HUES6 (cell line): ENCODE data around the gene ACTN1.

ENCODE experiments used
- H3K27ac ChIP-seq: 2 replicates; pipeline ENCODE4 v1.7.0; 2013; ENCODE audit warnings: low read depth, mild to moderate bottlenecking, low read length, inconsistent platforms
- H3K27me3 ChIP-seq: 2 replicates; pipeline ENCODE4 v1.6.1; 2013; ENCODE audit warnings: low read length; ENCODE audit not compliant: control insufficient read depth, insufficient read depth
- H3K36me3 ChIP-seq: 2 replicates; pipeline ENCODE4 v1.6.1; 2013; ENCODE audit warnings: low read length; ENCODE audit not compliant: control insufficient read depth, insufficient read depth
- H3K4me1 ChIP-seq: 2 replicates; pipeline ENCODE4 v1.6.1; 2013; ENCODE audit warnings: low read length; ENCODE audit not compliant: control insufficient read depth, insufficient read depth
- H3K4me3 ChIP-seq: 2 replicates; pipeline ENCODE4 v1.5.1; 2013; ENCODE audit warnings: low read depth, low read length
- H3K9ac ChIP-seq: one replicate; pipeline ENCODE4 v1.6.1; 2013; ENCODE audit warnings: mild to moderate bottlenecking, low read length
- H3K9me3 ChIP-seq: 2 replicates; pipeline ENCODE4 v1.6.1; 2013; ENCODE audit warnings: low read depth, low read length; ENCODE audit not compliant: control insufficient read depth, insufficient read depth

ACTN1 gene

DNA sequence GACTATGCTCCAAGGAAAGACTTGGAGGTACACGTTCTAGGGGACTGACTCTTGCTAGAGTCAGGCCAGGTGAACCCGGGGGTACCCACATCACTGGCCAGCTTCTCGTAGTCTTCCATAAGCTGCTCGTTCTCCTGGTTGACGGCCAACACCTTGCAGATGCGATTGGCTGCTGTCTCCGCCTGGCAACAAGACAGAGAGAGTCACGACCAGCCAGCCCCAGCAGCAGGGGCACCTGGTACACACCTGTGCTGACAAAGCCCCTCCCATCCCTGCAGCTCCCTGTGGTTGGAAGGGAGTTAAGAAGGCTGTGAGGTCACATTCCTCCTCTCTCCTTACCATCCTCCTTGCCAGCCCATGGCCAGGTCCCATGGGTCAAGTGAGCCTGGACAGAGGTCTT, 85.5 kb downstream of the ACTN1 start:
- no peaks in the 10 kb centered on the region for H3K9me3 ChIP-seq
- H3K4me1 ChIP-seq, result no peaks in the 10 kb centered on the region
- H3K27me3 ChIP-seq, result no peaks in the 10 kb centered on the region
- H3K4me3 ChIP-seq, result no peak overlapping the region
- peaks cover 98% of the 10 kb centered on the region for H3K36me3 ChIP-seq
- H3K27ac ChIP-seq, result no peak overlapping the region
- H3K9ac ChIP-seq, result no peak overlapping the region

DNA sequence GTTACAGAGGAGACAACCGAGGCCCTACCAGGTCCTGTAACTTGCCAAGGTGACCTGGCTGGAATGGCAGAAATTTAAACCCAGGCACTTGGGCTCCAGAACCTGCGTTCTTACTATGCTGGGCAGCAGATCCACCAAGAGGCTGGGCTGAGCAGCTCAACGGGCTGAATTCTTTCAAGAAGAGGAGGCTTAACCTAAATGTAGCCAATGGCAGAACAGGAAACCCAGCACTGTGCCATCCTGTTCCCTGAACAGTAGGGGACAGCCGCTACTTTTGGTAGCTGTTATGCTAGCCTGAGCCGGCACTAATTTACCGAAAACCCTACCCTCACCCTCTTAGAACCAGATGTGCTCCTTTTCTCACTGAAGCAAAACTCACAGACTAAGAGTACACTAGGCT, 86.1 kb downstream of the ACTN1 start:
- Histone ChIP-seq H3K36me3 (peaks cover 98% of the 10 kb centered on the region), H3K27ac (no peak overlapping the region)

DNA sequence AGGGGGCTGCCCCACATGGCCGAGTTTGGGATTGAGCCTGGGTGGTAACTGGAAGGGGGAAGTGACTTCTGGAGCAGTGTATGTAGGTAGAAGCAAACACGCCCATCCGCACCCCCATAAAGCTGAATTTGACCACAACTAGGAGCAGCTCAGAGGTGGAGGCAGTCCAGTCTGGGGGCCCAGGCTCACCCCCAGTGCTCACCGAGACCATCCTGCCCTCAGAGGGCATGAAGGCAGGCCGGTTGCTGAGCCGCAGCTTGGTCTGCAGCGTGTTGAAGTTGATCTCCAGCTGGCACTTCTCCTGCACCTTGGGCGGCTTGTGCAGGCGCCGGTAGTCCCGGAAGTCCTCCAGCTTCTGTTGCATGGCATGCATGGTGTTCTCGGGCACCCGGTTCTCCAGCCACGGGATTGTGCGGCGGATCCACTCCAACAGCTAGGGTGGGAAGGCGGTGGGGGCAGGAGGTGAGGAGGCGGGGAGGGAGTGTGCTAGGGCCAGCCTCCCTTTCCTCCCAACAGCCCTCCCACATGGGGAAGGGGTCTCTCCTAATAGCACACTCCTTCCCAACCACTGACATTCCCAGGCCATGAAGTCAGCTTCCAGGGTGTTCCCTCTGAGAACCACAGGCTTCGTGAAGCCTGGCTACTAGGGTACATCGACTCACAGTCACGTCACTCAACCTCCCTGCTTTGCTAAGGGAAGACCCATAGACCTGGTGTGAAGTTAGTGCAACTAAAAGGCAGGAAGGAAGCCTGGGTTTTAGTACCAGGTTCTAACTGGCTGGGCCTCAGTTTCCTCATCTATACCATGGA, 87.0 kb downstream of the ACTN1 start:
- Histone ChIP-seq H3K36me3 (peaks cover 98% of the 10 kb centered on the region), H3K4me1 (no peaks in the 10 kb centered on the region), H3K9me3 (no peaks in the 10 kb centered on the region), H3K27me3 (no peaks in the 10 kb centered on the region), H3K9ac (no peak overlapping the region), H3K27ac (no peak overlapping the region), H3K4me3 (no peak overlapping the region)

More for the DNA sequence above, 86.1 kb downstream of the ACTN1 start:
- Histone ChIP-seq H3K4me3 (no peak overlapping the region), H3K9me3 (no peaks in the 10 kb centered on the region), H3K4me1 (no peaks in the 10 kb centered on the region), H3K9ac (no peak overlapping the region), H3K27me3 (no peaks in the 10 kb centered on the region)

DNA sequence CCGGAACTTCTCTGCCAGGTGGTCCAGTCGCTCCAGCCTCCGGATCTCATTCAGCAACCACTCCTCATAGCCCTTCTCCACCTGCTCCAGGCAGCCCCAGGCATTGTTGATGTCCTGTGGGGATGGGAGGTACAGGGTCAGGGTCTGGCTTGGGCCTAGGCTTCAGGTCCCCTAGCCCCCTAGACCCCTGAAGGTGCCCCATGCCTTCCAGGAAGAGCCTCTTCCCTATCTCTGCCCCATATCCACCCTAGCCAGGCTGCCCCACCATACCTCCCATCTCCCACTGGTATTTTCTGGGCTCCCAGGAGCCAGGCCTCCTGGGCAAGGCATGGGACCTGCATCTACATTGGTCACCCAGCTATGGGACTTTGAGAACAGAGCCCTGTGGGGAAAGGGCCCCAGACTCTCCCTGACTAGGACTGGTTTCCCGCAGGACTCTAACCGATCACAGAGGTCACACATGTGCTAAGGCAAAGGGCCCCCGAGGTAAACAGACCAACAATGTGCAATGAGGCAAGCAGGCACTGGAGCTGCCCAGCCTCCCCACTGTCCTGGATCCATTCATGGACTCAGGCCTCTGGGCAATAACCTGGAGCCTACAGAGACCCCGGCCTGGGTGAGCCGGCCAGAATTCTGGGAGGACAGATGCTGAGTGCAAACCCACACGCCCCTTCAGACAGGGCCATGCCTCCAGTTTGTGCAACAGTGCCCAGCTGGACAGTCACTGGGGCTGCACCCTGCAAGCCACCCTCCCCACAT, 88.8 kb downstream of the ACTN1 start:
- Histone ChIP-seq H3K9me3 (no peaks in the 10 kb centered on the region), H3K4me3 (no peak overlapping the region), H3K36me3 (peaks cover 94% of the 10 kb centered on the region), H3K27me3 (no peaks in the 10 kb centered on the region), H3K4me1 (no peaks in the 10 kb centered on the region), H3K9ac (no peak overlapping the region), H3K27ac (no peak overlapping the region)

DNA sequence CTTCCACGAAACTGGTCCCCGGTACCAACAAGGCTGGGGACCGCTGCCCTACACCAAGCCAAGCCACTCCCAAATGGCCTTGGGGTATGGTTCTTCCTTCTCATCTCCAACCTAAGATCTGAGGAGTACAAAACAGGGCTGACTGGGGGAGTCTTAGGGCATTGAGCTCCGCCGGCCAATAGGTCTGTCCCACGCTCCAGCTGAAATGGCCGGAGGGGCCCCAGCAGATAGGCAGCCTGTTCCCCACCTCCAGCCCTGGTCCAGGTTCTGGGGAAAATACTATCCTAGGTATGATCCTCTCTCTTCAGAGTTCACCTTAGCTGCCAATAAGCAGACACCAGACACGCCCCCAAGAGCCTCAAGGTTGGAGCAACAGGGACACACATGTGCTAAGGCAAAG, 90.2 kb downstream of the ACTN1 start:
- H3K27ac ChIP-seq, result no peak overlapping the region
- H3K4me3 ChIP-seq, result no peak overlapping the region
- H3K4me1 ChIP-seq, result no peaks in the 10 kb centered on the region
- H3K36me3 ChIP-seq, result peaks cover 97% of the 10 kb centered on the region
- no peaks in the 10 kb centered on the region for H3K9me3 ChIP-seq
- H3K27me3 ChIP-seq, result no peaks in the 10 kb centered on the region
- no peak overlapping the region for H3K9ac ChIP-seq

DNA sequence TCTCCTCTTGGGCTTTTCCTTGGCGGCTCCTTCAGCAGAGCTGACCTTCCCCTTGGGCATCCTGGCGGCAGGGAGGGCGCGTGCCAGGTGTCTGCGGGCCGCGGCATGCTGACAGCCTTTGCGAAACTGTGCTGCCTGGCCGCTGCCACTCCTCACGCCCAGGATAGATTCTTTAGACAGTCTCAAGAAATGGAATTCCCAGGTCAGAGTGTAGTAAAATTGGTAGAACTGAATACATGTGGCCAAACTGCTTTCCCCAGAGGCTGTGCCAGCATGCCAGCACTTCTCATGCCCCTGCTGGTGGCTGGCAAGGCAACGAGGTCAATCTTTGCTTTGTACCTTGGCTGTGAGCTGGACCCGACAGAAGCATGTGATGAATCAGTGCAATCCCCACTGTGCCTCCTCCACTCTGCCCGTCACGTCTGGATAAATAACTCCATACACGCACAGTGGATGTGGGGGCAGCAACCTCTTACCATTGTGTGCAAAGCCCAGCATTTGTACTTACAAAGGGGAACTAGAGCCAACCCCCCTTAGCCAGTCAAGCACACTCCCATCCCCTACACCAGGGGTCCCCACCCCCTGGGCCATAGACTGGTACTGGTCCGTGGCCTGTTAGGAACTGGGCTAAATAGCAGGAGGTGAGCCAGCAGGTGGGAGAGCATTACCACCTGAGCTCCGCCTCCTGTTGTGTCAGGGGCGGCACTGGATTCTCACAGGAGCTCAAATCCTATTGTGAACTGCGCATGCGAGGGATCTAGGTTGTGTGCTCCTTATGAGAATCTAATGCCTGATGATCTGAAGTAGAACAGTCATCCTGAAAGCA, 90.9 kb downstream of the ACTN1 start:
- Histone ChIP-seq H3K9ac (no peak overlapping the region), H3K27me3 (no peaks in the 10 kb centered on the region), H3K4me1 (no peaks in the 10 kb centered on the region), H3K9me3 (no peaks in the 10 kb centered on the region), H3K36me3 (peaks cover 97% of the 10 kb centered on the region), H3K27ac (no peak overlapping the region), H3K4me3 (no peak overlapping the region)

DNA sequence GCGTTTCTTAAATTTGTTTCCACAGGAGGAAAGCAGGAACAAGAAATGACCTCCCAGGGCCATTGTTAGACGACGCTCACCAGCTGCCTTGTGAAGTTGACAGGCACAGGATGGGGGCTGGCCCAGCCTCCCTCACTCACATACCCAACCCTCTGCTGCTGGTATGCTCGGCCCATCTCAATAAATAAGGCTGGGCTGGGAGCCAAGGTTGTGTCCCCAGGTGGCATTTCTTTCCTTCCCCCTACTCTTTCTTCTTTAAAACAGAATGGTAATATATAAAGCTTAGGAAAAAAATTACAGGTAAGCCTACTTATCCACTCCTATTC, 93.0 kb downstream of the ACTN1 start:
- Histone ChIP-seq H3K9me3 (no peaks in the 10 kb centered on the region), H3K9ac (no peak overlapping the region), H3K4me1 (no peaks in the 10 kb centered on the region), H3K4me3 (no peak overlapping the region), H3K36me3 (peaks cover 97% of the 10 kb centered on the region), H3K27me3 (no peaks in the 10 kb centered on the region), H3K27ac (no peak overlapping the region)

DNA sequence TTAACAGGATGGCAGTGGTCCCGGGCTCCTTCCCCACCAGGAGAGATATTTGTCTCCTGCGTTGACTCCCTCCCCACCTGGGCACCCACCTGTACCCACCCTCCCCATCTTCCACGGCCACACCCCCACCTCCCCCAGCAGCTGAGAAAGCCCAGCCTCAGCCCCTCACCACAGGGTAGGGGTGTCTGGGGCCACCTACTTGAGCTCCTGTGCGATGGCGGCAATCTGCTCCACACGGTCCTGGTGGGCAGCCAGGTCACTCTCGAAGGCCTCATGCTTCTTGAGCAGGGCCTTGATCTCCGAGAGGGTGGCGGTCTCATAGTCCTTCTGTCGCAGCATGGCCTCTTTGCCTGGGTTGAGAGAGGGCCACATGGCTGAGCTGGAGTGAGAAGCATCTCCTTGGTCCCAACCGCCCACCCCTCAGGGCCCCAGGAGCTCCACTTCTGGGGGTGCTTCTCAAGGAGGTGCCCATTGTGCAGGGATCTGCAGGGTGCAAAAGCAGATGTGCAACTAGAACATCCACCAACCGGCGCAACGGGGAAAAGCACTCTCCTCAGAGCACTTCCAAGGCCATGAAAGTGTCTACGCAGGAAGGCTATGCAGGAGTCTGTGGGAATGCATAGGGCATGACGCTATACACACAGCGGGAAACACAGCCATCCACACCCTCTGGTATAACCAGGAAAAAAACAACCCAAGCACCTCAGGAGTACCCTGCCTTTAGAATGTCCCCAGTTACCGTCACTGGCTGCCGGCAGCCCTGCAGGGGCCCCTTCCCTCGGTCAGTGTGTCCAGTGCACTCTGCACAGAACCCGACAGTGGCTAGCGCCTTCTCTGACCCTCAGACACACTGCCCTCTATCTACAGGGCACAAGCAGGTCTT, 93.6 kb downstream of the ACTN1 start:
- Histone ChIP-seq H3K27me3 (no peaks in the 10 kb centered on the region), H3K36me3 (peaks cover 97% of the 10 kb centered on the region), H3K27ac (no peak overlapping the region), H3K4me3 (no peak overlapping the region), H3K4me1 (no peaks in the 10 kb centered on the region), H3K9ac (no peak overlapping the region), H3K9me3 (no peaks in the 10 kb centered on the region)

DNA sequence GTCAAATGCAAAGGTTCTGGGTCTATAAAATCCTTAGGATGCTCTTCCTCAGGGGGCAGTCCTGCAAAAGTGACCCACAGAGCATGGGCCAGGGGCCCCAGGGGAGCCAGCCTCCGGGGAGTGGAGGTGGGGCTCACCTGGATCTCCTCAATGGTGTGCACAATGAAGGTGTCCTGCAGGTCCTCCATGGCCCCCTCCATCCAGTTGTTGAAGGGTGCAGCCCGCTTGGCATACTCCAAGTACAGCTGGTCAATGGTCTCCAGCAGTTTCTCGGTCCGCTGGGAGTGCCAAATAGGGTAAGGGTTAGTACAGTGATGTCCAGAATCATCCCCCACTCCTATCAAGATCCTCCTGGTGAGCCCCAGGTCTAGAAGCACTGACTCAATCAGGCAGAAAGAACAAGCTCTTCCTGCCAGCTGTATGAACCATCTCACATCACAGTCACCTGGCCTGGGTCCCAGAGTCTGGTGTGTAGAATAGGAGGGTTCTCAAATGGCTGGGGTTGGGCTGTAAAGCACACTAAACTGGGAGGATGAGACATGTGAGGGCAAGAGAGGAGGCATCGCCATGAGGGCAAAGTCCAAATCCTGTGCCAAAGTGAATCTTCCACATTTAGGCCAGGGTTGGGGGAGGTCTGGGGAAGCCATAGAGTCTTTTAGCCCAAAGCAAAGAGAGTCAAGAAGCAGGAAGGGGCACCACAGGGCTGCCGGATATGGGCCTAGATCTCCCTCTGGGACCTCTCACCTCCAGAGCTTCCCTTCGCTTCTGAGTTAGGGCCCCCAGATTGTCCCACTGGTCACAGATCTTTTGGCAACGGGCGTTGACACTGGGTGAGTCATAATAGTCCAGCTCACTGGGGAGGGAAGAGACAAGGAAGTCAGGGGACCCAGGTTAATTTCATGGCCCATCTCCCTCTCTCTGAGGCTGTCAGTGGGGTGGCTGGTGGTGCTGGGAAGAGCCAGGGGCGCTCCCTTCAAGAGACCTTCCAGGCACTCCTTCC, 94.8 kb downstream of the ACTN1 start:
- no peak overlapping the region for H3K4me3 ChIP-seq
- H3K4me1 ChIP-seq, result no peaks in the 10 kb centered on the region
- no peak overlapping the region for H3K27ac ChIP-seq
- H3K36me3 ChIP-seq, result peaks cover 97% of the 10 kb centered on the region
- H3K9ac ChIP-seq, result no peak overlapping the region
- H3K27me3 ChIP-seq, result no peaks in the 10 kb centered on the region
- no peaks in the 10 kb centered on the region for H3K9me3 ChIP-seq
